ENCODE measurements around the gene HMGCS1. TPM values are rescaled to one million over a fixed set of nuclear protein-coding genes. Genes with fewer than 3 reads are reported as not detected.

HMGCS1 gene
- total RNA-seq, 2 donors from 2014 or later: 142 to 176 TPM

GRCh38 chr5:43312699-43313034, 545 bp downstream of the HMGCS1 start:
- no peak for TF ChIP-seq CTCF (conservative IDR thresholded peaks at IDR 0.05)
- H3K9me3 ChIP-seq (ENCODE audit: control insufficient read depth, low read length): no peaks in the 10 kb centered on the region
- H3K36me3 ChIP-seq (ENCODE audit: control insufficient read depth, insufficient read depth, low read length): peaks cover 30% of the 10 kb centered on the region
- DNase-seq: no peak
- Mint-ChIP-seq H3K4me3 (peak overlapping the region; percentile 99), H3K27ac (peak overlapping the region; percentile 96), H3K9me3 (no peaks in the 10 kb centered on the region), H3K36me3 (ENCODE audit: low read depth) (peaks cover 10% of the 10 kb centered on the region), H3K27me3 (ENCODE audit: insufficient read depth) (no peaks in the 10 kb centered on the region), H3K4me1 (peaks cover 37% of the 10 kb centered on the region)
- H3K4me3 ChIP-seq (ENCODE audit: low read length): peak overlapping the region; percentile 89
- WGBS, 2 experiments (ENCODE audit: insufficient coverage in 1 of 2, insufficient read length in 1 of 2): 1 to 2% methylated on average over 6 to 9 of the region's 9 CpGs
- H3K9ac ChIP-seq (ENCODE audit: extremely low read depth, low read length, poor library complexity, severe bottlenecking): peak overlapping the region; percentile 87
- peak overlapping the region; percentile 77 for H3K27ac ChIP-seq (ENCODE audit: low read depth, low read length)
- peaks cover 7% of the 10 kb centered on the region for H3K4me1 ChIP-seq (ENCODE audit: control insufficient read depth, insufficient read depth, low read length)
- H3K27me3 ChIP-seq (ENCODE audit: control insufficient read depth, insufficient read depth, low read length, poor library complexity, severe bottlenecking): no peaks in the 10 kb centered on the region

GRCh38 chr5:43312076-43312661, 1.0 kb downstream of the HMGCS1 start:
- Histone ChIP-seq H3K27ac (ENCODE audit: low read depth, low read length) (no peak overlapping the region), H3K27me3 (ENCODE audit: control insufficient read depth, insufficient read depth, low read length, poor library complexity, severe bottlenecking) (no peaks in the 10 kb centered on the region), H3K9me3 (ENCODE audit: control insufficient read depth, low read length) (no peaks in the 10 kb centered on the region), H3K4me1 (ENCODE audit: control insufficient read depth, insufficient read depth, low read length) (peaks cover 7% of the 10 kb centered on the region), H3K4me3 (ENCODE audit: low read length) (peak overlapping the region; percentile 89), H3K36me3 (ENCODE audit: control insufficient read depth, insufficient read depth, low read length) (peaks cover 34% of the 10 kb centered on the region), H3K9ac (ENCODE audit: extremely low read depth, low read length, poor library complexity, severe bottlenecking) (peak overlapping the region; percentile 87)
- Mint-ChIP-seq H3K27me3 (ENCODE audit: insufficient read depth) (no peaks in the 10 kb centered on the region), H3K27ac (peak overlapping the region; percentile 96), H3K4me3 (peak overlapping the region; percentile 99), H3K9me3 (no peaks in the 10 kb centered on the region), H3K4me1 (peaks cover 37% of the 10 kb centered on the region), H3K36me3 (ENCODE audit: low read depth) (peaks cover 10% of the 10 kb centered on the region)
- no peak for TF ChIP-seq CTCF (conservative IDR thresholded peaks at IDR 0.05)
- WGBS, 2 experiments (ENCODE audit: insufficient coverage in 1 of 2, insufficient read length in 1 of 2): 3 to 21% methylated on average over 4 to 6 of the region's 6 CpGs
- DNase-seq: no peak

GRCh38 chr5:43309637-43310036, 3.6 kb downstream of the HMGCS1 start:
- peaks cover 37% of the 10 kb centered on the region for H3K4me1 Mint-ChIP-seq
- peaks cover 44% of the 10 kb centered on the region for H3K36me3 ChIP-seq (ENCODE audit: control insufficient read depth, insufficient read depth, low read length)
- H3K27ac Mint-ChIP-seq: peak overlapping the region; percentile 56
- H3K4me3 Mint-ChIP-seq: peak overlapping the region; percentile 32
- no peaks in the 10 kb centered on the region for H3K9me3 ChIP-seq (ENCODE audit: control insufficient read depth, low read length)
- no peaks in the 10 kb centered on the region for H3K9me3 Mint-ChIP-seq
- H3K9ac ChIP-seq (ENCODE audit: extremely low read depth, low read length, poor library complexity, severe bottlenecking): peak overlapping the region; percentile 21
- TF ChIP-seq CTCF (conservative IDR thresholded peaks at IDR 0.05): no peak
- H3K27ac ChIP-seq (ENCODE audit: low read depth, low read length): no peak overlapping the region
- H3K27me3 ChIP-seq (ENCODE audit: control insufficient read depth, insufficient read depth, low read length, poor library complexity, severe bottlenecking): no peaks in the 10 kb centered on the region
- H3K27me3 Mint-ChIP-seq (ENCODE audit: insufficient read depth): no peaks in the 10 kb centered on the region
- DNase-seq: no peak
- H3K4me1 ChIP-seq (ENCODE audit: control insufficient read depth, insufficient read depth, low read length): peaks cover 7% of the 10 kb centered on the region
- peaks cover 18% of the 10 kb centered on the region for H3K36me3 Mint-ChIP-seq (ENCODE audit: low read depth)
- peak overlapping the region; percentile 89 for H3K4me3 ChIP-seq (ENCODE audit: low read length)
